ENCODE results near the gene MUSK.

MUSK gene

DNA sequence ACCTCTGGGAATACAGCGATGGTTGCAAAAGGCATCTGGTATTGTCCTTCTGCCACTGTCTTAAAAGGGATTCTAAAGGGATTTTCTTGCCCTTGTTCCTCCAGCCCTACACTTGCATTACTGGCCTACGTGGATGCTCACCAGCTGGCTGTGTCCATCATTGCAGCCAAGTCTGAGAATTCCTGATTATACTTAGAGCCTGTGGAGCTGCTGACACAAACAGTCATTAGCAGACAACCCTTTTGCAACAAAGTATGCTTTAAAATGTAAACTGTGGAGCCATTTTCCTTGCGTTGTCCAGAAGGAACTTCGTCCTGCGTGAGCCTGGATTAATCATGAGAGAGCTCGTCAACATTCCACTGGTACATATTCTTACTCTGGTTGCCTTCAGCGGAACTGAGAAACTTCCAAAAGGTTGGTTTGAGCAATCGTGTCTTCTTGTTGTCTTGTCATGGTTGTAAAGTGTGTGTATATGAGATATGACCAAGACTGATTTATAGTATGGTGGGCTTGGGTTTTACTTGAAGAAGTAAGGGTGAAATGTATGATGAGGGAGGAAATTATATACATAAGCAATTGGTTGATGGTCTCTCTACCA lies at the start of gene MUSK:
Gene MUSK, plus strand, starts transcription at position 222 of the 598 bp plus-strand sequence. Its CDS starts 114 bp downstream, at position 336.
- DNase-seq, result no peak

DNA sequence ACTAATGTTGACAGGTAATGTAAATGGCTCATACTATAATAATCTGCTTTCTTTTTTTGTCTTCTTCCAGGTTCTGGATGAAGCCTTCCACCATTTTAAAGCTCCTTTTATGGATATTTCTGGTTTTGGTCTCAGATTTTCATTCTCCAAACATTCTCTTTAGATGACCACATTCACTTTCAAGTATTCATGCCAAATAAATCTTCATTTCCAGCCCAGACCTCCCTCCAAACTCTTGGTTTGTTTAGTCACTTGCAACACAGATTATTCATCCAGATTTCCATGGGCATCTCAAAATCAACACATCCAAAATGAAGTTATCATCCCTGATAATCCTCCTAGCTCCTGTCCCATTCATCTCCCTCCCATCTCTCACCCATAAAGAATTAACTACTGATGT lies 48.8 kb upstream of the MUSK start:
- no peak for DNase-seq

DNA sequence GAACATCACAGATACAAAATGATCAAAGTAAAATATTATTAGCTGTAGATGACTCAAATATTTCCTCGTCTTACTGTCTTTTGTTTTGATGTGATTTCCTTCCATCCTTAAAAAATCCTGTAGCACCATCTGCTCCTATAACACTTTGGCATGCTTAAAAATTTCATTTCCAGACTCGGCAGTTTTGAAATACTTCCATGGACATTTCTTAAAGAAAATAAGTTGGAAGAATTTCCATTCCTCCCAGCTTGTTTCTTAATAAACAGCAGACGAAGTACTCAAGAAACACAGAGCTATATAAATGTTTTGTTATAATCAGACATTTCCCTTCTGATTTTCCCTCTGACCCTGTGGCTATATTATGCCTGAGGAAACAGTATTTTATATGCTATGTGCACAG lies 47.9 kb upstream of the MUSK start:
- DNase-seq, result no peak

DNA sequence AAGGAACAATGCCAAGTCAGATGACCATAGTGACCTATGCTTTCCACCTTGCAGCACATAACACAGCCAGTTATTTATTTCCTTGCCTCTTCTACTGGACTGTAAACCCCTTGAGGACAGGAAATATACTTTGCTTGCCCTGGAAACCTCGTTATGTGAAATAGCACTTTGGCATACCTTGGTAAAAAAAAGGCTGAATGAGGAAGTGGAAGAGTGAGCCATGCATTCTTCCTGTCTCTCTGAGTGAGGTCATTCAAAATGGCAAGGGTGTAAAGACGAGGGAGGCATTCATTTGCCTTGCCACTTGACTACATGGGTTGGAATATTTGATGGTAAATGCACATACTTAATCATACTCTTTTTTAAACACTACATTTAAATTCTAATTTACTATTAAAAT lies 46.2 kb upstream of the MUSK start:
- DNase-seq, result peak; percentile 63

DNA sequence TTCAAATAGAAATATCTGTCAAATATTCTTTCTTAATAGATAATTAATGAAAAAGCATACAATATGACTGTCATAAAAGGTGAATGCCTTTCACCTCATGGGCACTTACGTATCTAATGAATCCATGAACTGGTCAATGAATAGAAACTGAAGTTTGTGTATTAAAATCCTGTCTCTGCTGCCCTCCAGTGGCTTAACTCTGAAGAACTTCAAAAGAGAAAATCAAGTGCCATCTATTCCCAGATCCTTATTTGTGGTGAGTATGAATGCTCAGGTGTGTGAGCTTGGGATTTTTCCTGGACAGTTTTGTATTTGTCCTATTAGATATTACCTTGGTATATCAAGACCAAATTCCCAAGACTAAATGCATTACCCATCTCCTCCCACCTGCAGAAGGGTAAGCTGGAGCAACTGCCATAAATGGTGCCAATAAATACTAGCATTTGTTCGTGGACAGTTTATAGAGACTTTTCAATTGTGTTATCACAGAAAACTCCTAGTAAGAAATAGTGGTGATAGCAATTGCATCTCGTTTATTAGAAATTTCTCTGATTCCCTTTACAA lies 45.0 kb upstream of the MUSK start:
- peak; percentile 40 for DNase-seq

DNA sequence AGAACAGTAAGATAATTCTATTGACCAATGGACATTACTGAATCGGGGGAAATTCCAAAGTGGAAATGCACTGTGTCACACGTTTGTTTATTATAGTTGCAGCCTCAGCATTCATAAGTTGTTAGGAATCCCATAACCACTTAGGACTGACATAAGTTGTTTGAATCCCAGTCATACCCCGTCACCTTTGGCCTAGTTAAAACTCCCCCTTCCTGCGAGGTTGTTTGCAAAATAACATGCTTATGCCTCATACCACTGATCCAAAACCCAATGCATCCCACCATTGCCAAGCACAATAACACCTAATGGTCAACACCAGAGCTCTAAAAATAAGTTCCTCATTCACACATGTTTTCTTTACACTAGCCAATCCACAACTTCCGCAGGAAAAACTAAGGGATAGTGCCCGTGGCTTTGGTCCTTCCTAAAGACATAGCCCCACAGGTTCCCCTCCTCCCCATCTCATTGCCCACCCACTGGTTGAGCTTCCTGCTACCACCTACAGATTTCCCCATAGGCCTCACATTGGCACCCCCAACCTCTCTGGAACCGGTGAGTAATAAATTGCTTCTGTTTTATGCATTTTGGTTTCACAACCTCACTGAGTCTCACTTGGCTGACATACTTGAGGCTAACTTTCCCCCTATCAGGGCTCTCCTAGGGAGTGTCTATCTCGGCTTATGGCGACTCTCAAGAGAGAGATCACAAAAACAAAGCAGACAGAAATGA lies 42.3 kb upstream of the MUSK start:
- peak; percentile 57 for DNase-seq

DNA sequence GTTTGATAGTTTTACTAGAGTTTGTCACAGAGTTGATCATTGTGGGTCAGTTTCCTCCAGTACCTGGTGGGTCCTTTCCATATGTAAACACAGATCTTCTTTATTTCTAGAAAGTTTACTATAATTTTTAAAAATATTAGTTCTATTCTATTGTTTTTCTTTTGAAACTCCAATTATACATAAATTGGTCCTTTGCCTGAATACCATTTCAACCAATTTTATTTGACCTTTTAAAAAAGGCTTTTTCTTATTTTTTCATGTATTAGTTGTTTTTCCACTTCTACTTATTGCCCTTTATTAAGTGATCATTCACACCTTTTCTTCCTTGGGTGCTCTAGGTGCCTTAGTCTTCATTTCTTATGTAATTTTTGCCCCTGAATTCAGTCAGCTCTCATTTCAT lies 33.0 kb upstream of the MUSK start:
- no peak for DNase-seq

DNA sequence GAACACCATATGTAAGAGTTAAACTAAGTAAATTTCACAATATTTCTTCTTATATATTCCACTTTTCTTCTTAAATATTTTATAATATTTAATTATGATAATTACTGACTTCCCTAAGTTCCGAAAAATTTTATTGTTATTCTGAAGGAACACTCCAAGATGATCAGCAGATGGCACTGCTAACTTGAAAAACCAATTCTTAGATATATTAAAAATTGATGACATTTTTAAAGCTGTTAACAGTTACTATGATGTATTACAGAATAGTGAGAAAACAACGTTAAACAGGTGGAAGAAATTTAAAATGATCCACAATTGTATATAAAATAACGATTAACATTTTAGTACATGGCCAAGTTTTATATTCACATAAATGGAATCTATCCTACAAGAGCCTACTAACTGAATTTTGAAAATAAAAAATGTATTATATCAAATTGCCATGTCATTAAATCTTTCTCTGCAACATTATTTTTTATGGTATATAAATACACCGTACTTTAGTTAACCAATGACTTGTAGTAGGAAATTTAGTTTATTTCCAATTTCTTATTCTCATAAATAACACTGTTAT lies 30.1 kb upstream of the MUSK start:
- DNase-seq, result no peak

DNA sequence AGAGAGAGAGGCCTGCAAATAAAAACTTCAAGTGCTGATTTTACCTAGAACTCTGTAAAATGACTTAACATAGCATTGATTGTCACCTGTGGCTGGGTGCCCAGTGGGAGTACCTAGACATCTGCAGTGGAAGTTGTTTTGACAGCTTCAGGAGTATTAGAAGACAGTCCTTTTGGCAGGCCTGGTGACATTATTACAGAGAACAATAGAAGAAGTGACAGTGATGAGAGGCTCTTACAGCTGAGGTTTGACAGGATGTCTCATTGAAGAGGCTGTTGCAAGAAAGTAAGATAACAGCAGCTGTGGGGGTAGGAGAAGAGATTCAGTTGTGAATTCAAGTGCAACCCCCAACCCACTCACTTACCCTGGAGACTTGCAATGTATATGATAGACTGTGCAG lies 27.9 kb upstream of the MUSK start:
- peak; percentile 35 for DNase-seq

DNA sequence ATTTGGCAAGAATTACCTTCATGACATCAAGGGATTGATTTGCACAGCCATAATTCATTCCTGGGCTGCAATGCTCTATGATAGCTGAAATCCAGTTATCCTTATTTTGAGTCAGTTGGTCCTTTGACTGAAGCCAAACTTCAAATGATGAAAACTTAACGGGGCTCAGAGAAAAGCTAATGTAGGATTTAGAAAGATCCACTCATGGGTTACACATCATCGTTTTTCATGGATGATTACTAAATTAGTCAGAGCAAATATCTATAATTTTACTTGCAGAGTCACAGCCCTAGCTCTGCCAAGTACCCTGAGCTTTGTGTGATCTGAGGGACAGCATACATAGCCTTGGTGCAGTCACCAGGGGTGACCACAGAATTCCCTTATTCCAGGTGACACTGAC lies 27.3 kb upstream of the MUSK start:
- DNase-seq, result no peak

DNA sequence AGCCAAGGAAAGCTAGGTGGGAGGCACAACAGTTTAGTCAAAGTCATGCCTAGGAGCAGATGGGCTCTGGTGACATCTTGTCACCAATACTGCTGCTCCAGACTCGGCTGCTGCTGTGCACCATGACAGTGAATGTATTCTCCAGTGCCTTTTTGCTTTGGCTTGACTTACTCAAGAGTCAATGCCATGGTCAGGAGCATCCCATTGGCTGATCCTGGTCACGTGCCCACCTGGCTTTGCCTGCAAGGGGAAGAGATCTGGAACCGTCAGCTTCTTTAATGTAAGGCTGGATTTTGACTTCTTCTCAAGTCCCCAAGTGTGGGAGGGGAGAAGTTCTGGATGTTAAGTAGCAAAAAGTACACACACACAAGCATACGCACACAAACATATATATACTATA lies 19.9 kb upstream of the MUSK start:
- no peak for DNase-seq

DNA sequence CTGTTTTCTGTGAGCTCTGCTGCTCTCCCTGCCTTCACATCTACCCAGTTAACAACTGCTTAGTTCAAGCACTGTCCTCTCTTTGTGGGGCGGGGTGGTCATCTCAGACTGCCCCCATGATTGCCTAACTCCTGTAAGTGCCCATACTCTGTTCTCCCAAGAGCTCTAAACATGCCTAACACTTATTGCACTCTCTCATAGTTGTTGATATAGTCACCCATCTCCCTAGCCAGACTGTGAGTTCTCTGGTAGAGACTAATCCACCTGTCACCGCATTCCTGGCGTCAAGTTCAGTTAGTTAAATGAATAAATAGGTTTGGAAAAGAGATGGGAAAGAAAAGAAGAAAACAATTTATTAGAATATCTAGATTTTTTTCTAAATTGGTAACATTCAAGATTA lies 18.3 kb upstream of the MUSK start:
- DNase-seq, result no peak

DNA sequence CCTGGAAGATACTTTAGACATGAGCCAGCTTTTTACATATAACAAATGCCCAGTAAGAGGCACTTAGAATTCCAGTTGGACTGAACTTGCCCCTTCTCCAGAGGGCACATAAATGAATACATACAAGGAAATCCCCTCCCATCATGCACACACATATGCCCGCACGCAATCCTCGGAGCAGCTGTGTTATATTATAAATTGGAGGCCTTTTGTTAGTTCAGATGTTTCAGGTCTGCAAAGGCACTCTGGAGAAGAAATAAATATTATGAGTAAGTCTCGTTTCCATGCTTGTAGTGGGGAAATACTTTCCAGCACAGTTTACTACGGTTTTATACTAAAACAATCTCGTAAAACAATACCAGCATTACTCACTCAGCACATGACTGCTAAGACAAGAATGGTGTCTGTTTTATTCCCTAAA lies 17.6 kb upstream of the MUSK start:
- no peak for DNase-seq

DNA sequence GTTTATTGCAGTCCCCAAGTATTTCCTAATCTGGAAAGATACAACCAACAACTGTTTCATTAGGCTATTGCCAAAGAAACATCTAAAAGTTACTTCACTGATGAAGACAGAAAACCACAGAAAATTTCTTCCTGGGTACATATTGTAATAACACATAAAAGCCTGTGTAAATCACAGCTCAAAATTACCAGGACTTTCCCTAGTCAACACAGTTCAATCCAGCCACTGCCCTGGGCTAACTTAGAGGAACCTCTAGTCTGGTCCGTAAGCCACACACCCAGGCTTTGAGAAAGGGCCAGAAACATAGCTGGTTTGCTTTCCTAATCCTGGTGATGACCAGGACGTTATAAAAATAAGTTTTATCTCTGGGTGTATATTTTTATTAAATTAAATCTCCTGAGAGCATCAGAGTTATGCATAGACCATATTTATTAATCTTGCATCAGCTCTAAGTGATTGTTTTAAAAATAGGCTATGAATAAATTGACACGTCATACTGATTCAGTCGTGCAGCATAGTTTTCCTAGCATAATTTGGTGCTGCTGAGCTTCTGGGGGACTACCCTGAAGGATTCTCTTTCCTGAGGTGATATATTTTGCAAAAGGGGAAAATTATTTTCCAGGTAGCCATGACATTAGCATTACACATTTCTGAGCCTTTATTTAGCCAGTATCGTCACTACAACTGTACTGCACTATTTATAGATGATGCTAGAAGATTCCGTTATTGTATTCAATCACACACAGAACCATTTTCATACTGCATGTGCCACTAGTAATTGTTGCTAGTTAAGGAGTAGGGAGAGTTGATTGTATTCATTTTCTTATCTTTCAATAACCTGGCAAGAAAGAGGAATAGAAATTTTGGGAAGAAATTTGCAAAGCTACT lies 12.6 kb upstream of the MUSK start:
- DNase-seq, result no peak

DNA sequence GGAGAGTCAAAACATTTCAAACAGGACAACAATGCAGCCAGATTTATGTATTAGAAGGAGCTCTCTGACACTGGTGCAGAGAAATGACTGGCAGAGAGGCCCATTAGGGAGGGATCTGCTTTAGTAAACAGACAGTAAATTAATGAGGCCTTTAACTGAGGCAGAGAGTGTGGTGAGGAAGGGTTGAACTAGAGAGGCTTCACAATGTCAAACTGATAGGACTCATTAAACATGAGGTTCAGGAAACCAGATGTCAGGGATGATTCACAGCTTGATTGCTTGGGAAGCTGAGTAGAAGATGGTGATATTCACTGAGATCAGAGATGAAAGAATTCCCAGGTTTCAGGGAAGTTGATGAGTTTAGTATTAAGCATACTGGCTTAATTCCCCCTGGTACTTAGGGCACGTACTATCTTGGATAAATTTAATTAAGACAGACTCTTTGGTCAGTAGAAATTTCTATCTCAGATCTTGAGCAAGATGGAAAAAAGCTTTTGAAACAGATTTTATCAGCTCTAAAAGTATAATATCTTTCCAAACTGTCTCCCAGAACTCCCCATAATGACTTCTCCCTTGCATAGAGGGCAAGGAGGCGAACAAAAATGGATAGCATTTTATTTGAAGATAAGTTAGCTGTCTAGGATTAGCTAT lies 8.6 kb upstream of the MUSK start:
- DNase-seq, result no peak

DNA sequence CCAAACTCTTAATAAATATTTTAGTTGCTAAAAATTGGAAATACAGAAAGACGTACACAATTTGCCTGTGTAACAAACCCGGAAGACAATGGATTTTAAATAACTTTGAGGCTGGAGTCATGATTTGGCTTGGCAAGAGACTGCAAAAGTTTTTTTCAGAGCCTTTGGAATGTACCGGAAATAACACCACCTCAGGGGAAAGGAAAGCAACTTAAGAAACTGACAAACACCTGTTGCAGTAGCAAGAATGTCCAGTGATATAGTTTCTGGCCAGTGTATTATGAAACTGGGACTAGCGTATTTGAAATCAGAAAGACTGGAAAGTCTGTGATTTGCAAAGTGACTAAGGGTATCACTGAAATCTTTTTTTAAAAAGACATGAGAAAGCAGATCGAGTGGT lies 842 bp downstream of the MUSK start:
- no peak for DNase-seq

DNA sequence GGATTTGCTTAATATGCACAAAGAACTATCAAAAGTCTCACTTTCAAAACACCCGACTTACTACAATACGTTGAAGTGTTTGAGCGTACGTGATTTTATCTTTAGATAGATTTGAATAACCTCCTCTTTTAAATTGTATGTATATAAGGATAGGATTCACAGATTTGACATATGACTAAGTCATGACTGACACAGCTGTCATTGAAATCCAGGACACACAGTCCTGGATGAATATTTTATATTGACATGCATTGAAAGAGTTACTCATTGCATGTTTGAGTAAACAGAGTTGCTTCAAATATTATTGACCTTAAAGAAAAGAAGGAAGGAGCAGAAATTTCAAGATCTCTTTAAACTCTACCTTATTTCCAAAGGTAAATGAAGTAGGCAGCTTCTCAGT lies 3.3 kb downstream of the MUSK start:
- DNase-seq, result no peak

DNA sequence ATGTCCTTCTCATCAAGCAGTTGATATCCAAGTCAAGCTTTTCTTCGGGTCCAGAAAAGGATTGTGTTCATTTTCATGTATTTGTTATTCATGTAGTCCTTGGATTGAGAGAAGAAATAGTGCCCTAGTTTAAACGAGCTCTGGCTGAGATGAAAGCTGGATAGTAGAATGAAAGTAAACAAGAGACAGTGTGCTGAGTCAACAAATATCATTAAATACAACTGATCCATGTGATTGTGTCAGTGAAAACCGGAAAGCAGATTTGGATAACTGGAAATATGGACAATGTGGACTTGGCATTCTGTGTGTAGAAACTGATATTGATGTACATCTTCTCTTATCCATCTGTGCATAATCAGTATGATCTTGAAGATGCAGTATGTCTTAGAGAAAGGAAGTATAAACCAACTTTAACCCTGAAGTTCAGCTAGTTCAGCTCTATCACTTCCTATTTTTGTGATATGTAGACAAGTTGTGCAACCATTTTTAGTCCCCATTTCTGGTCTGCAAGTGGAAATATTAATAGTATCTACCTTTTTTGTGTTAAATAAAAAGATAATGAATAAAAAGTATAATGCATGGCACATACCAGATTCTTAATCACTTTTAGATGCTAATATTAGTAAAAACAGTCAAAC lies 4.4 kb downstream of the MUSK start:
- DNase-seq, result peak; percentile 78

DNA sequence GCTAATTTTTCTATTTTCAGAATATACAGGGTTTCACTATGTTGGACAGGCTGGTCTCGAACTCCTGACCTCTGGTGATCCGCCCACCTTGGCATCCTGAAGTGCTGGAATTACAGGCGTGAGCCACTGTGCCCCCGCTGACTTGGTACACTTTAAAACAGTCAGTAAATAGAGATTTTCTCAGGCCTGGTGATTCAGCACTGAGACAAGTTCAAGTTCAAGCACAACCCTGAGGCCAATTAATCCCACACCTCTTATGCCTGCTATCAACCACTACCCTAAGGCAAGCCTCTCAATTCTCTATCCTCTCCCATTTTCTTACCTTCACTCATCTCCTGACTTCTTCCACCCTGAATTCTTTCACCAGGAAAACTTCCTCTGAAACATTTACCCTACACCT lies 18.9 kb downstream of the MUSK start:
- no peak for DNase-seq

DNA sequence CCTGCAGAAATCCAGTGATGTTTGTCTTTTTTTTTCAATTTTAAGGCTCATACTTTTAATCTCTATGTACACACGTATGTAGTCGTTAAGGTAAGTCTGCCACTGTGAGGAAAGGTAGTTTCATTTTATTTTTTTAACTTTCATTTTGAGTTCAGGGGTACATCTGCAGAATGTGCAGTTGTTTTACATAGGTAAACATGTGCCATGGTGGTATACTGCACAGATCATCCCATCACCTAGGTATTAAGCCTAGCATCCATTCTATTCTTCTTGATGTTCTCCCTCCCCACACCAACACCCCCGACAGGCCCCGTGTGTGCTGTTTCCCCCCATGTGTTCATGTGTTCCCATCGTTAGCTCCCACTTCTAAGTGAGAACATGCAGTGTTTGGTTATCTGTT lies 19.7 kb downstream of the MUSK start:
- DNase-seq, result no peak

DNA sequence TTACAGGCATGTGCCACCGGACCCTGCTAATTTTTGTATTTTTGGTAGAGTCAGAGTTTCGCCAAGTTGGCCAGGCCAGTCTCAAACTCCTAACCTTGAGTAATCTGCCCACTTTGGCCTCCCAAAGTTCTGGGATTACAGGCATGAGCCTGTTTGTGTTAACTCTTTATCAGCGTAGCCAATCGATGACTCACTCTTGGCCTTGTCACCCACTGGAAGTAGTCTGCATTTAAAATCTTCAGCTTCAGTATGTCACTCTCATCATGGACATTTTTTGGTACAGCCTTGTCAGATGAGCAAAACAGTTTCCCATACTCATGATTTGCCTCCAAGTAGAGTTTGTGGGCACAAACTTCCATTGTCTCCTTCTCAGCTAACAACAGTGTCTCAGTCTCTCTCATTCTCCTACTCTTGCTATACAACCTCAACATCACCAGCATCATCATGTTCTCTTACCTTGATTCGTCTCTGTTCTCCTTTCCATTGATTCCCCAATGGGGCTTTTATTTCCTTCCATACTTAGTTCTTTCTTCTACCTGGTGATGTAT lies 22.5 kb downstream of the MUSK start:
- no peak for DNase-seq

DNA sequence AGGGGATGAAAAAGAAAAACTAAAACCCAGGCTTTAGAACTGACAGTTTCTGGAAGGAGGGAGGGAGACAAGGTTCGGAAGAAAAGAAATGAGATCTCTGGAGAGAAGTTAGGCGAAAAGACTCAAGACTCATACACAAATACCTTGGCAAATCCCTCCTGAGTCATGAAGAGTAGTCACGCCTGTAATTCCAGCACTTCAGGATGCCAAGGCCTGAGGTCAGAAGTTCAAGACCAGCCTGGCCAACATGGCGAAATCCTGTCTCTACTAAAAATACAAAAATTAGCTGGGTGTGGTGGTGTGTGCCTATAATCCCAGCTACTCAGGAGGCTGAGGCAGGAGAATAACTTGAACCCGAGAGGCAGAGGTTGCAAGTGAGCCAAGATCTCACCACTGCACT lies 27.3 kb downstream of the MUSK start:
- peak; percentile 7 for DNase-seq

Data from MV-4-11 (cell line).